Lung (tissue), 12 donors: Measurements from ENCODE around the gene PUSL1. TPM values are rescaled to one million over a fixed set of nuclear protein-coding genes. Genes with fewer than 3 reads are reported as not detected.

Experiments
- ATAC-seq: fragments of 200-7000 bp; cut with Tn5 transposase; one replicate; pipeline ENCODE4 v1.9.1; 2020; ENCODE audit warnings: moderate number of reproducible peaks; ENCODE audit not compliant: insufficient read depth, low FRiP score
- DNase-seq, 3 donors: peaks; one replicate each; pipeline ENCODE4 v3.0.0-alpha.2; 2013 to 2017
- H3K27ac ChIP-seq, 2 donors: one replicate each; pipeline ENCODE4 v1.5.1; 2013; ENCODE audit warnings: mild to moderate bottlenecking in 2 of 2, moderate library complexity in 2 of 2, control low read depth in 1 of 2, inconsistent platforms in 1 of 2, low read depth in 1 of 2, low read length in 1 of 2
- H3K27me3 ChIP-seq, 3 donors: one replicate each; pipeline ENCODE4 v1.5.1; 2013; ENCODE audit warnings: low read length in 2 of 3; ENCODE audit not compliant: control insufficient read depth in 3 of 3, insufficient read depth in 3 of 3
- H3K36me3 ChIP-seq, 4 donors: one replicate each; pipeline ENCODE4 v1.5.1; 2013; ENCODE audit warnings: low read length in 4 of 4, mild to moderate bottlenecking in 1 of 4, moderate library complexity in 1 of 4; ENCODE audit not compliant: control insufficient read depth in 4 of 4, insufficient read depth in 4 of 4
- H3K4me1 ChIP-seq, 5 donors: one replicate each; pipeline ENCODE4 v1.5.1; 2013; ENCODE audit warnings: low read length in 5 of 5, mild to moderate bottlenecking in 2 of 5, moderate library complexity in 1 of 5; ENCODE audit not compliant: control insufficient read depth in 5 of 5, insufficient read depth in 5 of 5
- H3K4me3 ChIP-seq: one replicate; pipeline ENCODE4 v1.5.1; 2013; ENCODE audit warnings: mild to moderate bottlenecking, control low read depth, moderate library complexity
- H3K9ac ChIP-seq, 2 donors: one replicate each; pipeline ENCODE4 v1.5.1; 2013; ENCODE audit warnings: low read length in 2 of 2, control low read depth in 1 of 2; ENCODE audit not compliant: insufficient read depth in 1 of 2
- H3K9me3 ChIP-seq, 4 donors: one replicate each; pipeline ENCODE4 v1.5.1; 2013; ENCODE audit warnings: low read length in 3 of 4, mild to moderate bottlenecking in 1 of 4, moderate library complexity in 1 of 4; ENCODE audit not compliant: control insufficient read depth in 4 of 4, insufficient read depth in 3 of 4
- CTCF ChIP-seq: IDR thresholded peaks from 2 replicates; pipeline ENCODE4 v1.5.1; 2012; ENCODE audit warnings: mild to moderate bottlenecking; ENCODE audit errors: control extremely low read depth, extremely low read depth
- WGBS, 2 donors: extraction: QIAGEN DNeasy Blood & Tissue Kit; methylation state at CpG; one replicate each; pipeline ENCODE4 v1.1.7; 2013; 5-methylcytosine and 5-hydroxymethylcytosine counted together
- polyA plus RNA-seq, 2 donors: library from polyadenylated mRNA; stranded (reverse); fragments of 200-250 nt; gene quantifications; one replicate each; pipeline ENCODE4 v1.2.1, GENCODE V29; 2013
- total RNA-seq, 2 donors: library from RNA; depleted of rRNA in 1 of 2; stranded (reverse); fragments of >200 nt in 1 of 2; gene quantifications; one replicate each; pipeline ENCODE4 v1.2.1, GENCODE V29; 2014 to 2021
- donor health status: control.
- donor health status: control.
- donor health status: Bipolar disorder and iron deficiency.
- donor health status: healthy.
- donor health status: DM: yes; HTN: yes; CAD: no.

Gene PUSL1
- total and polyA plus RNA-seq, 4 donors = 11.3 to 23.7 (median 18.6) TPM

- H3K9me3 ChIP-seq = no peaks in the 10 kb centered on the region
- no peak for TF ChIP-seq CTCF
- no peak overlapping the region for H3K4me3 ChIP-seq
- peaks cover 2 to 29% (median 9%) of the 10 kb centered on the region in 4 donors for H3K36me3 ChIP-seq
- H3K27me3 ChIP-seq = no peaks in the 10 kb centered on the region
- H3K27ac ChIP-seq = no peak overlapping the region
- DNase-seq (no peak), ATAC-seq (no peak)
- 96% methylated on average over 39 of the region's 39 CpGs for WGBS, 2 donors
- no peak overlapping the region for H3K9ac ChIP-seq
- H3K4me1 ChIP-seq = peaks cover 11 to 23% (median 15%) of the 10 kb centered on the region in 5 donors
Observed at GRCh38 chr1:1267488-1268283, 40.7 kb upstream of the PUSL1 start.

GRCh38 chr1:1268284-1268682, 40.1 kb upstream of the PUSL1 start:
- no peak for ATAC-seq
- H3K27me3 ChIP-seq = no peaks in the 10 kb centered on the region
- H3K4me3 ChIP-seq = no peak overlapping the region
- H3K27ac ChIP-seq = no peak overlapping the region
- 97 to 98% methylated on average over 13 of the region's 13 CpGs for WGBS, 2 donors
- H3K4me1 ChIP-seq = peaks cover 11 to 24% (median 17%) of the 10 kb centered on the region in 5 donors
- no peaks in the 10 kb centered on the region for H3K9me3 ChIP-seq
- no peak for TF ChIP-seq CTCF
- H3K36me3 ChIP-seq = peaks cover 0 to 25% (median 9%) of the 10 kb centered on the region in 4 donors
- H3K9ac ChIP-seq = no peak overlapping the region
- no peak for DNase-seq

GRCh38 chr1:1270813-1271212, 37.6 kb upstream of the PUSL1 start:
- peaks cover 11 to 31% (median 17%) of the 10 kb centered on the region in 5 donors for H3K4me1 ChIP-seq
- peak overlapping the region in 1 of 2 donors; percentile 11 for H3K27ac ChIP-seq
- H3K4me3 ChIP-seq = no peak overlapping the region
- H3K27me3 ChIP-seq = no peaks in the 10 kb centered on the region
- WGBS, 2 donors = 71 to 81% methylated on average over 7 of the region's 7 CpGs
- H3K9ac ChIP-seq = peak overlapping the region in 1 of 2 donors; percentile 55
- no peak for TF ChIP-seq CTCF
- peaks cover 0 to 15% (median 2%) of the 10 kb centered on the region in 4 donors for H3K36me3 ChIP-seq
- DNase-seq = no peak
- ATAC-seq = no peak
- H3K9me3 ChIP-seq = no peaks in the 10 kb centered on the region
